HG03457 (cell line): ENCODE results near the gene MRPL54.

Experiments used
- ATAC-seq: cut with Tn5 transposase; IDR thresholded peaks from one replicate; pipeline ENCODE4 v1.9.1; 2021; ENCODE audit warnings: moderate number of reproducible peaks; ENCODE audit not compliant: unreplicated experiment

The MRPL54 gene

GRCh38 chr19:3784607-3785450 is 22.3 kb downstream of the MRPL54 start:
- no peak for ATAC-seq

GRCh38 chr19:3785451-3785937 is 23.0 kb downstream of the MRPL54 start:
- ATAC-seq: no peak

- no peak for ATAC-seq
Observed at GRCh38 chr19:3785938-3786824, 23.7 kb downstream of the MRPL54 start, which contains the start of gene MATK. Gene MATK, minus strand, starts transcription at chr19:3786381. Its CDS starts 1,246 bp downstream, at chr19:3785135.

GRCh38 chr19:3788996-3789778 is 26.7 kb downstream of the MRPL54 start:
- no peak for ATAC-seq

GRCh38 chr19:3790209-3790734 is 27.8 kb downstream of the MRPL54 start:
- ATAC-seq: no peak

- ATAC-seq: no peak
Observed at GRCh38 chr19:3790941-3791340, 28.5 kb downstream of the MRPL54 start.

- ATAC-seq: no peak
Observed at GRCh38 chr19:3792114-3792513, 29.6 kb downstream of the MRPL54 start.

GRCh38 chr19:3793799-3794198 is 31.3 kb downstream of the MRPL54 start:
- ATAC-seq: no peak

GRCh38 chr19:3796358-3796757 is 33.9 kb downstream of the MRPL54 start:
- ATAC-seq: no peak

GRCh38 chr19:3798137-3798536 is 35.7 kb downstream of the MRPL54 start:
- no peak for ATAC-seq

- no peak for ATAC-seq
Observed at GRCh38 chr19:3800996-3801395, 38.5 kb downstream of the MRPL54 start.

GRCh38 chr19:3801412-3802096 is 39.1 kb downstream of the MRPL54 start:
- no peak for ATAC-seq

GRCh38 chr19:3803114-3803888 is 40.8 kb downstream of the MRPL54 start:
- no peak for ATAC-seq

- ATAC-seq: no peak
Observed at GRCh38 chr19:3803986-3804385, 41.5 kb downstream of the MRPL54 start.

- ATAC-seq: no peak
Observed at GRCh38 chr19:3804429-3804828, 41.9 kb downstream of the MRPL54 start.

GRCh38 chr19:3805859-3806258 is 43.4 kb downstream of the MRPL54 start:
- no peak for ATAC-seq

- no peak for ATAC-seq
Observed at GRCh38 chr19:3807131-3807480, 44.6 kb downstream of the MRPL54 start.

- ATAC-seq: no peak
Observed at GRCh38 chr19:3807574-3808354, 45.3 kb downstream of the MRPL54 start.
